ENCODE measurements around the gene MRPL37.

Gene MRPL37

DNA sequence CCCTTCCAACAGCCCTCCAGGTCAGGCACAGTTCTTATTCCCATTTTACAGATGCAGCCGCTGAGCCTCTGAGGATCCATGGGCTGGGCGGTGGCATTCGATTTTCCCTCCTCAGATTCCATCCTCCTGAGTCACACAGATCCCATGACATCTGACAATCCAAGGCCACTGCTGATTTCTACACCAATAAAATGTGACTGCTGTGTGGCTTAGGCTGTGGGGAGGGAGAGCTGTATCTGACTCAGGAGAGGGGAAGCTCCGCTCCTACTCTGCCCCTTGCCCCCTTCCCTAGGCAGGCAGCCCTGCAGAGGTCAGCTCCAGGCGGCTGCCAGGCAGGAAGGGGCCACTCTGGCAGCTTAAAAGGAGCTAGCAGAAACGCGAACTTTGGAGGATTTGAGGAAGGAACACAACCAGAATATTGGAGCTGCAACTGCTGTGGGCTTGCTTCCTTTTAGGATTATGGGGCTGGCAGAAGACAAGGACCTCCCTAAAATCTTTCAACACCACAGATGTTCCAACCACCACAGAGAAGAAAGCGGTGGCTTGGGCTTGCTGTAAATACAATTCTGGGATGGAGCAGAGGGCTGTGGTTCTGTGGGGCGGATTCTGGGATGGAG is 50.0 kb downstream of the MRPL37 start:
- Histone ChIP-seq H3K4me3 (ENCODE audit: low read length) (no peak overlapping the region), H3K27me3 (ENCODE audit: control insufficient read depth, low read length) (no peaks in the 10 kb centered on the region), H3K79me2 (ENCODE audit: control insufficient read depth, low read length) (no peaks in the 10 kb centered on the region), H3F3A (ENCODE audit: control insufficient read depth, insufficient read depth) (no peaks in the 10 kb centered on the region), H3K9me3 (ENCODE audit: control insufficient read depth, insufficient read depth, low read length) (no peaks in the 10 kb centered on the region), H3K36me3 (ENCODE audit: control insufficient read depth, low read length) (no peaks in the 10 kb centered on the region), H4K20me1 (ENCODE audit: control insufficient read depth, insufficient read depth, low read depth, low read length) (no peaks in the 10 kb centered on the region), H3K4me1 (ENCODE audit: control insufficient read depth, low read length) (no peaks in the 10 kb centered on the region), H3K4me2 (ENCODE audit: low read length) (no peak overlapping the region), H3K9me2 (replicated peaks; ENCODE audit: control insufficient read depth, low read length) (no peaks in the 10 kb centered on the region), H3K27ac (ENCODE audit: low read depth, low read length) (no peak overlapping the region)
- TF ChIP-seq EZH2phosphoT487 (IDR thresholded peaks at IDR 0.05; ENCODE audit: borderline replicate concordance, low read length): no peak
- TF ChIP-seq, protein P1, sequence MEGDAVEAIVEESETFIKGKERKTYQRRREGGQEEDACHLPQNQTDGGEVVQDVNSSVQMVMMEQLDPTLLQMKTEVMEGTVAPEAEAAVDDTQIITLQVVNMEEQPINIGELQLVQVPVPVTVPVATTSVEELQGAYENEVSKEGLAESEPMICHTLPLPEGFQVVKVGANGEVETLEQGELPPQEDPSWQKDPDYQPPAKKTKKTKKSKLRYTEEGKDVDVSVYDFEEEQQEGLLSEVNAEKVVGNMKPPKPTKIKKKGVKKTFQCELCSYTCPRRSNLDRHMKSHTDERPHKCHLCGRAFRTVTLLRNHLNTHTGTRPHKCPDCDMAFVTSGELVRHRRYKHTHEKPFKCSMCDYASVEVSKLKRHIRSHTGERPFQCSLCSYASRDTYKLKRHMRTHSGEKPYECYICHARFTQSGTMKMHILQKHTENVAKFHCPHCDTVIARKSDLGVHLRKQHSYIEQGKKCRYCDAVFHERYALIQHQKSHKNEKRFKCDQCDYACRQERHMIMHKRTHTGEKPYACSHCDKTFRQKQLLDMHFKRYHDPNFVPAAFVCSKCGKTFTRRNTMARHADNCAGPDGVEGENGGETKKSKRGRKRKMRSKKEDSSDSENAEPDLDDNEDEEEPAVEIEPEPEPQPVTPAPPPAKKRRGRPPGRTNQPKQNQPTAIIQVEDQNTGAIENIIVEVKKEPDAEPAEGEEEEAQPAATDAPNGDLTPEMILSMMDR (IDR thresholded peaks at IDR 0.05; ENCODE audit: low read depth, low read length, poor library complexity, severe bottlenecking): no peak

DNA sequence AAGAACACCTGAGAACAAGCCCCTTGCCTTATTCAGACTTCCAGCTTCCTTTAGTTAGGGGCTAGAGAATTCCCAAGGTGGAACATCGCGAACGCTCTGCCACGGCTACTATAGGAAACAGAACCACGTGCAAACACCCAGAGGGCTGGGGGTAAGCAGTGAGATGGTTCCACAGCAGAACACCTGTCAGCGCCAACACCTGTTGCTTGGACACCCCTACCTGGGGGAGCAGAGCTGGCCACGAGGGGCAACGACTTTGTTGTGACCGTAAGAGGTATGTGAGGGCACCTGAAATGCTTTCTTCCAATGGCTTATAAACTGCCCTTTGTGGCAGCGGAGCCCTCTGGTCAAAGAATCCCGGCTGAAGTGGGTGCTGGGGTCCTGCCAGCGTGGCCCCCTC is 50.7 kb downstream of the MRPL37 start:
- Histone ChIP-seq H3K27ac (ENCODE audit: low read depth, low read length) (no peak overlapping the region), H4K20me1 (ENCODE audit: control insufficient read depth, insufficient read depth, low read depth, low read length) (no peaks in the 10 kb centered on the region), H3K9me3 (ENCODE audit: control insufficient read depth, insufficient read depth, low read length) (no peaks in the 10 kb centered on the region), H3K4me2 (ENCODE audit: low read length) (no peak overlapping the region), H3K4me3 (ENCODE audit: low read length) (no peak overlapping the region), H3K79me2 (ENCODE audit: control insufficient read depth, low read length) (no peaks in the 10 kb centered on the region), H3K9me2 (replicated peaks; ENCODE audit: control insufficient read depth, low read length) (no peaks in the 10 kb centered on the region), H3K4me1 (ENCODE audit: control insufficient read depth, low read length) (no peaks in the 10 kb centered on the region), H3K36me3 (ENCODE audit: control insufficient read depth, low read length) (no peaks in the 10 kb centered on the region), H3K27me3 (ENCODE audit: control insufficient read depth, low read length) (no peaks in the 10 kb centered on the region), H3F3A (ENCODE audit: control insufficient read depth, insufficient read depth) (no peaks in the 10 kb centered on the region)
- TF ChIP-seq, protein P1 (IDR thresholded peaks at IDR 0.05; ENCODE audit: low read depth, low read length, poor library complexity, severe bottlenecking): no peak
- TF ChIP-seq EZH2phosphoT487 (IDR thresholded peaks at IDR 0.05; ENCODE audit: borderline replicate concordance, low read length): no peak

DNA sequence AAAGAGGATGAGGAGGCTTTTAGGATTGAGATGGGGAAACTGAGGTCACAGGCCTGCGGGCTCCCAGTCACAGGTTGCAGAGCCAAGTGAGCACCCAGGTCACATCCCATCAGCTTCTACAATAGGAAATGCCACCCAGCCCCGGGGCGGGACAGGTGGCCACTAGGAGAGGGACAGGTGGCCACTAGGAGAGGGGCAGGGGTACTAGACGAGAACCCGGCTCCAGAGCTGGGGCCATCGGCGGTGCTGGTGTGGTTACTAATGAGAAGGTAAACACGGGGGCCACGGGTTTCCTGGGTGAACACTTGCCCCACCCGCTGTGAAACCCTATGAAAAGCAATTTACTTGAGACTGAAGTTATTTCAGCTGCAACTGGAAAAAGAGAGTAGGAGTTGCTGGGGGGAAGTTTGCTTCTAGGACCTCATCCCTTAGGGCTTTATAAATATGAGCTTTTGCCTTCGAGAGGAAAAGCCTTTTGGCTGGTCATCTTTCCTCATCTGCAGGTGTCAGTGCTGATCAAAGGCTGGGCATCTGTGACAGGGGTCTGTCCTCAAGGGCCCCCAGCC is 52.5 kb downstream of the MRPL37 start:
- no peaks in the 10 kb centered on the region for H3K27me3 ChIP-seq (ENCODE audit: control insufficient read depth, low read length)
- H3K4me1 ChIP-seq (ENCODE audit: control insufficient read depth, low read length): no peaks in the 10 kb centered on the region
- TF ChIP-seq, protein P1 (IDR thresholded peaks at IDR 0.05; ENCODE audit: low read depth, low read length, poor library complexity, severe bottlenecking): no peak
- no peak for TF ChIP-seq EZH2phosphoT487 (IDR thresholded peaks at IDR 0.05; ENCODE audit: borderline replicate concordance, low read length)
- H3K9me3 ChIP-seq (ENCODE audit: control insufficient read depth, insufficient read depth, low read length): no peaks in the 10 kb centered on the region
- H3K79me2 ChIP-seq (ENCODE audit: control insufficient read depth, low read length): no peaks in the 10 kb centered on the region
- H3K36me3 ChIP-seq (ENCODE audit: control insufficient read depth, low read length): no peaks in the 10 kb centered on the region
- no peak overlapping the region for H3K27ac ChIP-seq (ENCODE audit: low read depth, low read length)
- H3F3A ChIP-seq (ENCODE audit: control insufficient read depth, insufficient read depth): no peaks in the 10 kb centered on the region
- H3K4me3 ChIP-seq (ENCODE audit: low read length): no peak overlapping the region
- no peaks in the 10 kb centered on the region for H3K9me2 ChIP-seq (replicated peaks; ENCODE audit: control insufficient read depth, low read length)
- no peak overlapping the region for H3K4me2 ChIP-seq (ENCODE audit: low read length)
- H4K20me1 ChIP-seq (ENCODE audit: control insufficient read depth, insufficient read depth, low read depth, low read length): no peaks in the 10 kb centered on the region
